GM18526 (cell line): ENCODE measurements around the gene IFNW1.
"Not testable (repeated sequence)": the region's sequence is repeated elsewhere in the genome, so short reads cannot be mapped to it uniquely, and the experiment has no call there.

Source experiments
- POLR2A ChIP-seq: IDR thresholded peaks from 3 replicates; pipeline ENCODE4 v1.6.1; 2011; ENCODE audit not compliant: insufficient read length; ENCODE audit errors: extremely low read depth

IFNW1 gene

DNA sequence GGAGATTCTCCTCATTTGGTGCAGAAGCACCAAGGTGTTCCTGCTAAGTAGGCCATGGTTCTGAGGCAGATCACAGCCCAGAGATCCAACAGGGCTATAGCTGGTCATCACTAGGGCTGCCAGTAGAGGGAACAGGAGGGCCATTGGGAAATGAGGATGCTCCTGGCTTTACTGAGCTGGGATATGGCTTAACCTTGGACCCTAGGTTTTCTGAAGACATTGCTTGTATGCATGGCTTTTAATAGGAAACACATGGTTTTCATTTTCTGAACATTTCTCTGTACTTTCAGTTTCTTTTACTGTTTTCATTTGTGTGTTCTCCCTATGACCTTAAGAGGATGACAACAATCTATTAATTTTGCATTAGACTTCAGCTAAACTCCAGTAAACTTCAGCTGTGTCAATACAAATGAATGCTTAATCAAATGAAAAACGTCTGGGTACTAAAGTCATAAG lies at the start of gene IFNW1:
Gene IFNW1, minus strand, starts transcription at position 406 of the 456 bp plus-strand sequence. Its CDS starts 262 bp downstream, at position 144.
- TF ChIP-seq POLR2A = no peak

DNA sequence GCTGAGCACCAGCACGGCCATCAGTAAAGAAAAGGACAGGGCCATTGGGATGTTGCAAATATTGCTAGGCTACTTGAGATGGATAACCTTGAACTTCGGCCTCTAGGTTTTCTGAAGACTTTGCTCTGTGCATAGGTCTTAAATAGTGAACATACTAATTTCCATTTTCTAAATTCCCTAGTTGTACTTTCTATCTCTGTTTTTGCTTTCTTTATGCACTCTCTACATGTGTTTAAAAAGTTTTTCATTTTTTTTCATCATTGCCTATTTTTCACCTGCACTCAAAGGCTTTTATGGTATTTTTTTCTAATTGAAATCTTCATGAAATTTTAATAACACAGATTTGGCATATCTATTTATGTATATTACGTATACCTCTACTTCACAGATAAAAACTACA lies 45.9 kb upstream of the IFNW1 start, which contains the start of gene IFNA4:
Gene IFNA4, minus strand, starts transcription at position 101 of the 400 bp plus-strand sequence. Its CDS starts 56 bp downstream, at position 45.
- not testable (repeated sequence) for TF ChIP-seq POLR2A

DNA sequence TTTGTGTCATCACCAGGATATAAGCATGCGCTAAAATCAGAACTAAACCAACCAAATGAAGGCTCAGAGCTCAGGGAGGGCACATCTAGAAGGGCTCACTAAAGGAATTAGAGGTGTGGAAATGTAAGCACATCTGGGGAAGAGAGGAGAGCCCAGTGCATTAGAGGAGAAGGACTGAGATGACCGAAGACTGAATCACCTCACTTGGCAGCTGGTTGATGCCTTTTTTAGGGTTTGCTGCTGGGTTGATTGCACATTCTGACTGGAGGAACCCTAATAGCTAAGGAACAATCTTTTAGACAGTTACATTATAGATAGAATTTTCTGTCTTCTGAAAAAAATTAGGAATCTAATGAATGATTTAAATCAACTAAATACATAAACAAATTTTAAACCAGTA lies 33.0 kb upstream of the IFNW1 start:
- TF ChIP-seq POLR2A = no peak

DNA sequence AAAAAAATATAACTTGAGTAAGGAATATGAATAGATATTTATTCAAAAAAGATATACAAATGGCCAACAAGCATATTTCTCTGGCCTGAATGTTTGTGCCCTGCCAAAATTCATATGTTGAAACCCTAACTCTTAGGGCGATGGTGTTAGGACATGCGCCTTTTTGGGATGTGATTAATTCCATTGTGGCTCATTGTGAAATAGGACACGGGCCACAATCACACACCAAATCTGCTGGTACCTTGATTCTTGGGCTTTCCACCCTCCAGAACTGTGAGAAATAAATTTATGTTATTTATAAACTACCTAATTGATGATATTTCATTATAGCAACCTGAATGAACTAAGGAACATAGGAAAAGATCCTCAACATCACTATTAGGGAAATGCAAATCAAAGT lies 30.5 kb upstream of the IFNW1 start:
- TF ChIP-seq POLR2A = no peak

DNA sequence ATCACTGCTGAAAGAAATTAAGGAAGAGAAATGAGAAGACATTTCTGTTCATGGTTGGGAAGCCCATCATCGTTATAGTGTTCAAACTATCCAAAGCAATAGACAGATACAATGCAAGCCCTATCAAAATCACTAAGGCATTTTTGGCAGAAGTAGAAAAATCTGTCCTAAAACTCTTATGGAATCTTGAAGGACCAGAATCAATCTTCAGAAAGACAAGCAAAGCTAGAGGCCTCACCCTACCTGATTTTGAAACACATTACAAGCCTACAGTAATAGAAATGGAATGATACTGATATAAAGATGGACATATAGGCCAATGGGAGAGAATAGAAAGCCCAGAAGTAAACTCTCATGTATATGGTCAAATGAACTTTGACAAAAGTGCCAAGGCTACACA lies 29.7 kb upstream of the IFNW1 start:
- no peak for TF ChIP-seq POLR2A

DNA sequence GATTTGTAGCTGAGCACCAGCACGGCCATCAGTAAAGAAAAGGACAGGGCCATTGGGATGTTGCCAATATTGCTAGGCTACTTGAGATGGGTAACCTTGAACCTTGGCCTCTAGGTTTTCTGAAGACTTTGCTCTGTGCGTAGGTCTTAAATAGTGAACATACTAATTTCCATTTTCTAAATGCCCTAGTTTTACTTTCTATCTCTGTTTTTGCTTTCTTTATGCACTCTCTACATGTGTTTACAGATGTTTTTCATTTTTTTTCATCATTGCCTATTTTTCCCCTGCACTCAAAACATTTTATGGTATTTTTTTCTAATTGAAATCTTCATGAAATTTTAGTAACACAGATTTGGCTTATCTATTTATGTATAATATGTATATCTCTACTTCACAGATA lies 24.9 kb upstream of the IFNW1 start, which contains the start of gene IFNA21:
Gene IFNA21, minus strand, starts transcription at position 101 of the 400 bp plus-strand sequence. Its CDS starts 48 bp downstream, at position 53.
- TF ChIP-seq POLR2A = not testable (repeated sequence)

DNA sequence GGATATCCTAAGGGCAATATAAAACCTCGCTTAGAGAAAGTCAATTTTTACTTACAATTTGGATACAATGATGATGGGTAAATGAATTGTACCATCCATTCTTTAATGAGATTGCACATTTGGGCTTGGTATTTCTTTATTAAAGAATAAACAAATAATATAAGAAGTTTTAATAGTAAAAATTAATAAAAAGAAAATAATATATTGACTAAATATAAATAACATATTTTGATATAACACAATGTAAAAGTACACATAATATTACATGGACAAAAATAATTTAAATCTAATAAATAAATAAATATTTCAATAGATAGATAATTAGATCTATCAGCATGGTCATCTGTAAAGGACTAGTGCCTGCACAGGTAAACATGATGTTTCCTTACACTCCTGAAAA lies 23.9 kb upstream of the IFNW1 start:
- no peak for TF ChIP-seq POLR2A

DNA sequence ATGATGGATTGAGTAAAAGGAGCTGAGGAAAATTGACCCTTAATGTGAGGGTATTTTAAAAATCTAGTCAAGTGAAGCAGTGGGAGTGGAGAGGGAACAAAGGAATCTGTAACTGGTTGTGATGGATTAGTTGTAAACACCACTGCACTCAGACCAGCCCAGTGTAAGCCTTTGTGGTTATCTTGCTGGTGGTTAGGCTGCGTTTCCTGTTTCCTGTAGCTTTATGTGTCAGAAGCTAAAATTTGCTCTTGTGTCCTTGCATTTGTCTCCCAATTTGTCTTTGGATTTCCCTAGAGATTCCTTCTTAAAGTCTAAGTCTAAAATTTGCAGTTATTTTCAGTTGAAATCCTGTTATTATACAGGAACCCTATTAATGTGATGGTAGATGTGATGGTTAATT lies 18.5 kb upstream of the IFNW1 start:
- no peak for TF ChIP-seq POLR2A

DNA sequence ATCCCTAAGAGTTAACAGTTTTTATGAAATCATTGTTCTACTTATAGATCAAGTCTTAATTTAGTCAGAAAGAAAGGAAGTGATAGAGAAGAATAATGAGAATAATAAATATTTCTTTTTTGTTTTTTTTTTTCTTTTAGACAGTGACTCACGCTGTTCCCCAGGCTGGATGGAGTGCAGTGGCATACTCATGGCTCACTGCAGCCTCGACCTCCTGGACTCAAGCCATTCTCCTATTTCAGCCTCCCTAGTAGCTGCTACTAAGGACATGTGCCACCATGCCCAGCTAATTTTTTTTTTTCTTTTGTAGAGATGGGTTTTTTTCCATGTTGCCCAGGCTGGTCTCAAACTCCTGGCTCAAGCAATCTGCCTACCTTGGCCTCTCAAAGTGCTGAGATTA lies 13.9 kb upstream of the IFNW1 start:
- no peak for TF ChIP-seq POLR2A

DNA sequence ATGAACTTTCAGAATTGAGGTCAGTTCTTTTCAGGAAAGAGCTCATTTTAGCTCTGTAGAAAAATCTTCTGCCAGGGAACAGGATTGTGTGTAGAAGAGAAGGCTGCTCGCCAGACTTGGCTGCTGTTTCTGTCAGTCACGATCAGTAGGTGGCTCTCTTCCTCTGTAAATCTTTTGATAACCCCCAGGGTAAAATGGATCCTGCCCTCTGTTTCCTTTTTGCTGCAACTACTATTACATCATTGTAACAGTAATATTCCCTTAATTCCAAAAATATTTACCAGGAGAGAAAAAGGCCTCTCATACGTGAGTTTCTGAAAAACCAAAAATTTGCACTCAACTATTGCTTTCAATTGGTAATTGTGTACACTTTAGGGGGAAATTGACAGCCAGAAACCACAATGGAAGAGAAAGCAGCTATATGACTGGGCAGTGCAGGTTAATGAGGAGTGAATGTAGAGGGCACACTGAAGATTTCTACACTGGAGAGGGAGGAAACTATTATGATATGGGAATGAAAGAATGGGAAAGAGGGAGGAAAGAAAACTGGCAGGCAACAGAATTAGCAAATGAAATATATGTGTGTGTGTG lies 12.5 kb upstream of the IFNW1 start:
- TF ChIP-seq POLR2A = no peak

DNA sequence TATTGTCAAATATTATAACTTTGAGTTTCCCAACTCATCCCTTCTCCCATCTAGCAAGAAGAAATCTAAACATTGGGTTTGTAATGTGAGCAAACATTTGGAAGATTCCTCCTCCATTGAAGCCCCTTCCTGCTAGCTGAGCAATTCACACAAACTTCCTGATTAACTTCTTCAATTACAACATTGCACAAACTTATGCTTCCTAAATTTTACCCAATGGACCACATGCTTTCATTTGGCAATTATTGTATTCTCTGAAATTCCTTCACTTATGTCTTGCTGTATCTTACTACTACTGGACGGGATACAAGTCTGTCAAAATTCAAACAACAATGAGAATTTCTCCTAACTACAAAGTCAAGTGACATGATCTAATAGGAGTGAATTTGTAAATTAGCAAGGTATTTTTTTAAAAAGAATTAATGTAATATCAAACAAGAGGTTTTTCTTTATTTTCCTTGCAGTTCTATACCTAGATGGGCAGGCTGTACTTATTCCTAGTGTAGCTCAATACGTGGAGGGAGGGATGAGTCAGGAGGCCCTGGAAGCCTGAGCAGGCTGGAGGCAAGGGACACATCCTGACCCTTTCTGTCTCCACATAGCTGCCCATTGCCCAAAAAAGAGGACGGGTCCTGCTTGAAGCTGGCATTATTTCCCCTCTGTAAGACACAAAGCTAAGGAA lies 11.8 kb upstream of the IFNW1 start:
- no peak for TF ChIP-seq POLR2A

DNA sequence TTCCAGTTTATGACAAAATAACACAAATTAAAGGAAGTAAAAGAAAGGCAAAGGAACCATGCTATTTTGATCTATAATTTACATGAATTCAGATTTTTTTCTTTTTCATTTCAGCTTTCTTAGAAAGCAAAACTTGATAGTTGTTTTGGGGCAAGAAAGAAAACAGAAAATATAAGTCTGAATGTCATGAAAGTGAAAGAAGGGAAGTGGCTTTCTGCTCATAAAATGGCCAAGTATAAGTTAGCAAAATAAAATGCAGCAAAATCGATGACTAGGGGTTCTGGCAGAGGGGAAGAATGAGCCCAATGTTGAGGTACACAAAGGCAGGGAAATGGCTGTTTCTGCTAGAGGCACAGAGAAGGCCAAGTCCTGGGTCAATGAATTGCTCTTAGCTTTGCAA lies 3.0 kb upstream of the IFNW1 start:
- no peak for TF ChIP-seq POLR2A

DNA sequence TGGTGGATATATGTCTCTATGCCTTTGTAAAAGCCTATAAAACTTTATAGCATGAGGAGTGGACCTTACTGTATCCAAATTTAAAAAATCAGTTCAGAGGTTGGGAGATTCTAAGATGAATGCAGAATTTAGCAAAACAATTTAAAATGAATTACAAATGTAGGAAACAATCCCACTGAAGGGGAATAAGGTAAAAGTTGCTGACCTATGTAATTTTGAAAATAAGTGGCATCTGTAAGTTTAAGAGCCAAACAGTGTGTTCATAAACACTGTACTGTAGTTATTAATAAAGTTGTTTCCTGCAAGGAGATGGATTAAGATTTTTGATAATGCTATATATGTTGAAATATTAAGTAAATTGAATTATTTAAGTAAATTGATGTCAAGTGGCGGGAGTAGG lies 4.6 kb downstream of the IFNW1 start:
- TF ChIP-seq POLR2A = no peak

DNA sequence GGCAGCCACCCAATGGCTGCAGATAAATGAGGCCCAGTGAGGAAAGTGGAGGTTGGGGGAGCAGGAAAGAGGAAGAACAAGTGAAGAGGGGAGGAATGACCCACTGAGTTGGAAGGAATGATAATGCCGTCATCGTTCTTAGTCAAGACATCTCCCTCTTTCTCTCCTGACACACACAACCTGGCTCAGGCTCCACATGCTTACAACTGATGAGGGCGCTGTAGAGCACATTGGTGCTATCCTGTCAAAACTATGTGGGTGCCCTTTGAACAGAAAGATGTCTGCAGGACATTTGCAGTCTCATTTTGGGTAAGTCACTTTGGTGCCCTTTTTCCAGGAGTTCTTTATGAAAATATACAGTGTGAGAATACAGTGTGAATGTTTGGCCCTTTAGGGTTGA lies 5.9 kb downstream of the IFNW1 start:
- no peak for TF ChIP-seq POLR2A

DNA sequence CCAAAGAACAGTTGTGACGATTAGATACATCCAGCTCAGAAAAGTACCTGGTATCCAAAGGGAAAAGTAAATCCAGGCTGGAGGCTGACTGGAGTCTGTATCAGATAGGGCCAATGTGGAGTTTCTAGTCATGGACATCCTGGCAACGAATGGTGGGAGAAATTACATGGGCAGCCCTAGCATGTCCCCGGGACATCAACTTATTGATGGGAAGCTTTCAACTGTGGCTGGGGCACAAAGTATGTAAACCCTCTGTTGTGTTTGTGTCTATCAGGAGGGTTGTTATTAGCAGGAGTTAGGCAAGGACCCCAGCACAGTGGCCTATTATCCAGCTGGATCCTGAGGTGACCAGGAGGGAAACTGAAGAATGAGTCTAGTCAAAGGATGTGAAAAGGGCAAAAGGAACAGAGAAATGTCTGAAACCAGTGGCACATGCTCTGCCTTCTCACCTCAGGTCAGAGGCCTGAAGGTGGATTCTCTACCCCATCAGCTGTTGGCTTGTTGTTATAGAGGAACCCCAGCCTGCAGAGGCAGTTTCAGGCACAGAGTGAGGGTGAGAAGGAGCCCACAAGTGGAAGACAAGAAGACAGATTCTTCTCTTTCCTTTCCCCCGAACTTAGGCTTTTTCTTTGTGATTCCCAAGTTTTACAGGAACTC lies 19.9 kb downstream of the IFNW1 start:
- TF ChIP-seq POLR2A = no peak

DNA sequence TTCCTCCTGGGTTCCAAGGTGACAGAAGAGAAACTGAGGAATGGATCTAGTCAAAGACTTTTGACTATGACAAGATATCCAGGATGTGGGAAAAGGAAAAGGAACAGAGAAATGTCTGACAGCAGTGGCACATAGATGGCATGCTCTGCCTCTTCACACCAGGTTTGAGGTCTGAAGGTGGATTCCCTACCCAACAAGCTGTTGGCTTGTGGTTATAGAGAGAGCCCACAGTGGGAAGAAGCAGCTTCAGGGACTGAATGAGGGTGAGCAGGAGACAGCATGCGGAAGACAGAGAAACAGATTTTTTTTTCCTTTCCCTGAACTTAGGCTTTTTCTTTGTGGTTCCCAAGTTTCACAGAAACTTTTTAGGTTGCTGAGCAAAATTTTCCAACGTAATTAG lies 20.6 kb downstream of the IFNW1 start:
- TF ChIP-seq POLR2A = no peak
